ENCODE measurements around the gene PIGS.
"Not testable (repeated sequence)": the region's sequence is repeated elsewhere in the genome, so short reads cannot be mapped to it uniquely, and the experiment has no call there.

PIGS gene

GRCh38 chr17:28578246-28579195 is 7.2 kb upstream of the PIGS start:
- no peak for DNase-seq (ENCODE audit: low read depth, low spot score)

DNA sequence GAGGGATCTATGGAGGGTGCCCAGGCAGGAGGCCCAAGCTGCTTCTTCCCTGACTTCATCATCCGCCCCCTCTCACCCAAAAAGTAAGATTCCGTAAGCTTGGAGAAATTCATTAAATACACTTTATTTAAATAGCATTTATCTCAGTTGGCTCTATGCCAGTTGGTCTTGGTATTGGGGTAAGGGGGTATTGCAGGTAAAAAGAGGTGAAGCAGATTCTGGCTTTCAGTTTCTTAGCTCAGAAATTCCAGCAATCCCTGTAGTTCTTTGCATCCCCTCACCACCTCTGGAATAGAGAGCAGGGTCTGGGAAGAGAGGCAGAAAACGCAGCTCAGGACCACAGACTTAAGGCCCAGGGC is 6.1 kb upstream of the PIGS start:
- no peak for DNase-seq (ENCODE audit: low read depth, low spot score)

GRCh38 chr17:28576758-28577465 is 5.6 kb upstream of the PIGS start, which contains the start of gene ALDOC:
ALDOC (minus strand) TSS chr17:28576895; CDS start chr17:28575532, 1,363 bp downstream.
- DNase-seq (ENCODE audit: low read depth, low spot score): peak; percentile 60

GRCh38 chr17:28576016-28576415 is 4.7 kb upstream of the PIGS start:
- not testable (repeated sequence) for DNase-seq (ENCODE audit: low read depth, low spot score)

- DNase-seq (ENCODE audit: low read depth, low spot score): no peak
These were observed 3.9 kb upstream of the PIGS start for GRCh38 chr17:28575126-28575795.

DNA sequence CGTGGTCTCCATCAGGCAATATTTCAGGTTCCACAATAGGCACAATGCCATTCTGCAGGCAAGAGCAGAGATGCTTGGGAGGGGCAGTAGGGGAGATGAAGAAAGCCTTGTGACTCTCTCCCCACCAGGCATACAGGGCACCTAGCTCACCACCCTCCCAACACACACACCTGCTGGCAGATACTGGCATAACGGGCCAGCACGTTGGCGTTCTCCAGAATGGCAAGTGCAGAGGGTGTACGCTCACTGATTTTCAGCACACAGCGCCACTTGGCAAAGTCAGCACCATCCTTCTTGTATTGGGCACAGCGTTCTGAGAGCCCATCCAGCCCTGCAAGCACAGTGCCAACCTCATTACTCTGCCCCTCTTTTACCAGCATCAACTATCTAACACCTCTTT is 3.2 kb upstream of the PIGS start:
- no peak for DNase-seq (ENCODE audit: low read depth, low spot score)

DNA sequence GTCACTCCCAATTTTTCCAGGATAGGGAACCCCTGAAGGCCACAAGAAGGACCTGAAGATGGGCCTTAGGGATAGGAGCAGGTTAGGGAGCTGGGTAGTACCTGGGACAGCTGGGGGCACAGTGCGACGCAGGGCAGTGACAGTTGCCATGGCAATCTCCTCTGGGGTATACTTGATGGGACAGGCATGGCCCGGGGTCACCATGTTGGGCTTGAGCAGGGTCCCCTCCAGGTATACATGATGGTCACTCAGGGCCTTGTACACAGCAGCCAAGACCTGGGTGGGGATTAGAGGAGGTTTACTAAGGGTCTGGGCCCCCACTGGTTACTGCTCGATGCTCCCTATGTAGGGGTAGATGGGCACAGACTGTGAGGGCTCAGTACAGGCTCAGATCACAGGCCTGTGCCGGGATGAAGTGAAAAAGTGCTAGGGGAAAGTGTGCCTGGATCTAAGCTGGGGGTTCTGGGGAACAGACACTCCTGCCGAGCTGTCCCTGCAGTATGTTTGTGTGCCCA is 2.7 kb upstream of the PIGS start:
- DNase-seq (ENCODE audit: low read depth, low spot score): no peak

GRCh38 chr17:28573521-28573920 is 2.2 kb upstream of the PIGS start:
- no peak for DNase-seq (ENCODE audit: low read depth, low spot score)

DNA sequence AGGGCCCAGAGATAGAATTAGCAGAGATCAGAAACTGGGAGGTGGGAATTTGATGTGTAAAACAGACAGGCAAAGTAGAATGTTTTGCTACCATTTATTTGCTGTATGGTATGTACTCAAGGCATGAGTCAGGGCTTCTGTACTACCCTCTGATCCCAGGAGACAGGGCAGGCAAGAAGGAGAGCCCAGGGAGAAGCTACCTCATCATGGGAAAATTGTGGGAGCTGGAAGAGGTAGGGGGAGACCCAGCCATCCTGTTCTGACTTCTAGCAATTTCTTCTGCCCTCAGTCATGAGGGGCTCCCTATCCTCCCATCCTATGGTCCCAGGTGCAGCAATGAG is 1.7 kb upstream of the PIGS start:
- no peak for DNase-seq (ENCODE audit: low read depth, low spot score)

GRCh38 chr17:28572259-28573039 is 1.1 kb upstream of the PIGS start:
- no peak for DNase-seq (ENCODE audit: low read depth, low spot score)

GRCh38 chr17:28570716-28571360 is 486 bp downstream of the PIGS start:
- no peak for DNase-seq (ENCODE audit: low read depth, low spot score)

DNA sequence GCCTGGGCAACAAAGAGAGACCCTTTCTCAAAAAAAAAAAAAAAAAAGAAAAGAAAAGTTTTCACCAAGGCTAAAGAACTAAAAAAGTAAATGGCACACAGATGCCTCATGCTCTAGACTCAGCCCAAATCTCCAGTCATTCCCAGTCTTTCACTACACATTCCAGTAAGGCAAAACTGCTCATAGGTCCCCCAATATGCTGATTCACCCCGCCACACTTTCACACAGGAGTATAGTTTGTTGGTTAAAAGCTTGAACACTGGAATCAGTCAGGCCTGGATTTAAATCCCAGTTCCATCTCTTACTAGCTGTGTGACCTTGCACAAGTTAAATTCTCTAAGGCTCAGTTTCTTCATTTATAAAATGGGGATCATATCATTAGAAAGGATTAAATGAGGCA is 1.9 kb downstream of the PIGS start:
- no peak for DNase-seq (ENCODE audit: low read depth, low spot score)

DNA sequence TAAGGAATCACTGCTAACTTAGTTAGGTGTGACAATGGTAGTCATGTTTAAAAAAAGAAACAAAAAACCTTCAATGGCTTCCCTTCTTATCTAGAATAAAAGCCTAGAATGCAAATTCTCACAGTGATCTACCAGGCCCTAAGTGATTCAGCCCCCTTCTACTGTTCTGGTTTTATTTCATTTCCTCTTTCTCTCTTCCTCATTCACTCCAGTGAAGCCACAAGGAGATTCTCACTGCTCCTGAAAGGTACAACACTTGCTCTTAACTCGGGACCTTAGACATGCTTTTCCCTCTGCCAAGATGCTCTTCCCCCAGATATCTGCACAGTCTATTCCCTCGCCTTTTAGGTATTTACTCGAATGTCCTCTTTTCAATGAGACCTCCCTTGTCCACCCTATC is 3.7 kb downstream of the PIGS start:
- no peak for DNase-seq (ENCODE audit: low read depth, low spot score)

- no peak for DNase-seq (ENCODE audit: low read depth, low spot score)
These were observed 7.8 kb downstream of the PIGS start for GRCh38 chr17:28563475-28563874.

DNA sequence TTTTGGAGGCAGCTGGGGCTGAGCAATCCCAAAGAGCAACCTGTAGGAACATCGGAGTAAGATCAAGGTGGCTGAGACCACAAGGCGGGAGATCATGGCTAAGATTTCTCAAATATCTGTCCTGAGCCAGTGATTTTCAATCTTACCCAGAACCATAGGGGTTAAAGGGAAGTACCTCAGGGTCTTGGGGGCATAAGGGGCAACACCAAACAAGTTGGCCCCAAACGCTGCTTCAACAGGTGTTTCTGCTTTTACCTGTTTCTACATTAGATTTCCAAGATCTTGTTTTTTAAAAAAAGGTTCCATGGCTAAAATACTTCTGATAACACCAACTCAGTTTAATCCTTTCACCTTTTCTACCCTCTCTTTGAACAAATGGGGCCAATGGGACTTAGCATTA is 16.3 kb downstream of the PIGS start:
- DNase-seq (ENCODE audit: low read depth, low spot score): no peak

- no peak for DNase-seq (ENCODE audit: low read depth, low spot score)
These were observed 16.8 kb downstream of the PIGS start for GRCh38 chr17:28554565-28554964.

DNA sequence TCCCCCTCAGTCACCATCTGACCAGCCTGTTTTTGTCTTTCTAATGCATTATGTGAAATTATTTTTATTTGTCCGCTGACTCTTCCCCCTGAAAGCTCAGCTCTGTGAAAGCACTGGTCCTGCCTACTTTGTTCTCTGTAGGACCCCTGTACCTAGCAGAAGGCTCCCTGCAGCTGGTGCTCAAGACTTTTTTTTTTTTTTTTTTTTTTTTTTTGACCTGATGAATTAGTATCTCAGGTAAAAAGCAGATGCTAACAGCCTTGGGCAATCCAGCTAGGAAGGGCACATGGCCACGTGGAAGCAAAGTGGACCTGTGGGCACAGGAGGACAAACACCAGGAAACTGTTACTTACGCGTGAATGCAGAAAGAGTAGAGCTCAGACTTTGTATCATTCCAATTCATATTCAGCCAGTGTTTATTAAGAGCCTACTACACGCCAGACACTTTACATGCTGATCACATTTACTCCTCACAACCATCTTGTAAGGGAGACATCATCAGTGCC is 18.3 kb downstream of the PIGS start:
- DNase-seq (ENCODE audit: low read depth, low spot score): no peak

GRCh38 chr17:28552176-28552999 is 18.9 kb downstream of the PIGS start, which contains the start of gene UNC119:
UNC119 (minus strand) TSS chr17:28552624; CDS start chr17:28552557, 67 bp downstream.
- DNase-seq (ENCODE audit: low read depth, low spot score): no peak

GRCh38 chr17:28551421-28552175 is 19.7 kb downstream of the PIGS start:
- DNase-seq (ENCODE audit: low read depth, low spot score): no peak

Data from brain pericyte (primary cell).